OCI-LY3 (cell line): Measurements from ENCODE around the gene GDF15.
"Not testable (repeated sequence)": the region's sequence is repeated elsewhere in the genome, so short reads cannot be mapped to it uniquely, and the experiment has no call there.

ENCODE experiments used
- H2AFZ ChIP-seq: fragments of 200-600, 300-600 bp; shearing (Covaris generic); 2 replicates; pipeline ENCODE4 v1.6.0; 2014; ENCODE audit warnings: antibody characterized with exemption, low read depth, low read length
- H3K27ac ChIP-seq: fragments of 200-600, 300-600 bp; sonication (generic); 2 replicates; pipeline ENCODE4 v1.5.1; 2014; ENCODE audit warnings: mild to moderate bottlenecking, low read length, moderate library complexity, mixed read lengths
- H3K27me3 ChIP-seq: fragments of 200-600, 300-600 bp; sonication (generic); 2 replicates; pipeline ENCODE4 v1.6.1; 2014; ENCODE audit warnings: low read depth, low read length, mixed read lengths
- H3K36me3 ChIP-seq: fragments of 200-600, 300-600 bp; sonication (generic); replicated peaks from 2 replicates; pipeline ENCODE3; 2014; ENCODE audit warnings: low read depth, low read length, mixed read lengths
- H3K4me1 ChIP-seq: fragments of 300-600, 200-600 bp; sonication (generic); 2 replicates; pipeline ENCODE4 v1.6.1; 2014; ENCODE audit warnings: low read length, mixed read lengths
- H3K4me2 ChIP-seq: fragments of 200-600, 300-600 bp; sonication (generic); 2 replicates; pipeline ENCODE4 v1.6.1; 2014; ENCODE audit warnings: low read length, mixed read lengths
- H3K4me3 ChIP-seq: fragments of 300-600, 200-600 bp; sonication (generic); 2 replicates; pipeline ENCODE4 v1.5.1; 2014; ENCODE audit warnings: antibody characterized with exemption, mild to moderate bottlenecking, low read length, moderate library complexity
- H3K79me2 ChIP-seq: fragments of 300-600, 200-600 bp; shearing (Covaris generic); 2 replicates; pipeline ENCODE4 v1.6.1; 2014; ENCODE audit warnings: mild to moderate bottlenecking, low read length, mixed read lengths
- H3K9ac ChIP-seq: fragments of 300-600, 200-600 bp; shearing (Covaris generic); 2 replicates; pipeline ENCODE4 v1.6.0; 2014; ENCODE audit warnings: mild to moderate bottlenecking, low read length, moderate library complexity
- H3K9me3 ChIP-seq: fragments of 200-600, 300-600 bp; shearing (Covaris generic); 2 replicates; pipeline ENCODE4 v1.6.1; 2014; ENCODE audit warnings: low read length, mixed read lengths; ENCODE audit not compliant: insufficient read depth
- H4K20me1 ChIP-seq: fragments of 200-600, 300-600 bp; sonication (generic); 2 replicates; pipeline ENCODE4 v1.6.1; 2016; ENCODE audit warnings: low read length, mixed read lengths; ENCODE audit not compliant: insufficient read depth
- CTCF ChIP-seq: fragments of 200-600, 300-600 bp; sonication (generic); IDR thresholded peaks from 2 replicates; pipeline ENCODE4 v1.5.1; 2014; ENCODE audit warnings: antibody characterized with exemption, low read length, low read depth
- EZH2phosphoT487 ChIP-seq: fragments of 200-600 bp; shearing (Covaris generic); IDR thresholded peaks from 2 replicates; pipeline ENCODE4 v1.6.1; 2018; ENCODE audit warnings: antibody characterized with exemption, mixed run types, low read depth

The GDF15 gene

DNA sequence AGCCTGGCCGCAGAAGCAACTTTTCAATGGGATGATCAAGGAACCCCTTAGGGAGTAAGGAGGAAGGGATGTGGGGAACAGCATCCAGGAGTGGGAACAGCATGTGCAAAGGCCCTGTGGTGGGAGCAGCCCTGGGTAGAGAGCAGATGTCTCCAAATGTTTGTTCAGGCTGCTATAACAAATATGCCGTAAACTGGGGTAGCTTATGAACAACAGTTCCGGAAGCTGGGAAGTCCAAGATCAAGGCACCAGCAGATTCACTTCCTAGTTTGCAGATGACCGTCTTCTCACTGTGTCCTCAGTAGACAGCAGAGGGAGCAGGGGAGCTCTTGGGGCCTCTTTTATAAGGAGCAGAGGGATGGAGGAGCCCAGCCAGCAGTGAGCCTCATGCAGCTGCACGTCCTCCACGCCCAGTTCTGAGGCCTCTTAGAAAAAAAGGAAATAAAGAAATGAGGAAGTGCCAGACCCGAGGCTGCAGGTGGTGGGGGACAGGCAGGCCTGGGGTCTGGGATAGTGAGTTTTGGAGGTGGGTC, 15.7 kb downstream of the GDF15 start:
- no peaks in the 10 kb centered on the region for H3K79me2 ChIP-seq
- H2AFZ ChIP-seq, result no peak overlapping the region; the same call in 1 of the 2 replicates
- no peaks in the 10 kb centered on the region for H3K9me3 ChIP-seq
- H3K27me3 ChIP-seq, result no peaks in the 10 kb centered on the region; the same call in 1 of the 2 replicates
- peak; percentile 47 for TF ChIP-seq CTCF
- TF ChIP-seq EZH2phosphoT487, result no peak
- H3K4me3 ChIP-seq, result peak overlapping the region; percentile 76
- H3K4me2 ChIP-seq, result peak overlapping the region; percentile 89
- peak overlapping the region; percentile 80 for H3K27ac ChIP-seq
- H3K36me3 ChIP-seq, result no peaks in the 10 kb centered on the region
- H3K4me1 ChIP-seq, result peaks cover 55% of the 10 kb centered on the region
- no peaks in the 10 kb centered on the region for H4K20me1 ChIP-seq
- H3K9ac ChIP-seq, result peak overlapping the region; percentile 89

- H4K20me1 ChIP-seq, H3K79me2 ChIP-seq, H3K27me3 ChIP-seq, H3K9me3 ChIP-seq, H3K36me3 ChIP-seq: not testable (repeated sequence)
- Histone ChIP-seq H3K4me1 (peaks cover 51% of the 10 kb centered on the region), H3K4me2 (peak overlapping the region; percentile 89), H2AFZ (peak overlapping the region; percentile 7; the same call in 1 of the 2 replicates), H3K9ac (peak overlapping the region; percentile 89), H3K27ac (peak overlapping the region; percentile 80), H3K4me3 (peak overlapping the region; percentile 76)
These were observed 16.7 kb downstream of the GDF15 start for GRCh38 chr19:18402455-18403248.

- peaks cover 45% of the 10 kb centered on the region for H3K4me1 ChIP-seq
- H3K4me2 ChIP-seq, H3K27me3 ChIP-seq, H3K9me3 ChIP-seq, H3K79me2 ChIP-seq, H3K4me3 ChIP-seq, H2AFZ ChIP-seq, H3K9ac ChIP-seq, H3K27ac ChIP-seq, H4K20me1 ChIP-seq, H3K36me3 ChIP-seq: not testable (repeated sequence)
These were observed 19.8 kb downstream of the GDF15 start for GRCh38 chr19:18405754-18406153.

GRCh38 chr19:18406749-18407148, 20.8 kb downstream of the GDF15 start:
- peaks cover 37% of the 10 kb centered on the region for H3K4me1 ChIP-seq

More at GRCh38 chr19:18406749-18407148, 20.8 kb downstream of the GDF15 start:
- H3K9me3 ChIP-seq, result no peaks in the 10 kb centered on the region
- H4K20me1 ChIP-seq, result no peaks in the 10 kb centered on the region
- TF ChIP-seq EZH2phosphoT487 (no peak), CTCF (no peak)
- no peak overlapping the region for H3K4me2 ChIP-seq
- no peak overlapping the region for H3K4me3 ChIP-seq
- H3K9ac ChIP-seq, result no peak overlapping the region
- H3K27ac ChIP-seq, result no peak overlapping the region
- no peak overlapping the region for H2AFZ ChIP-seq
- no peaks in the 10 kb centered on the region for H3K79me2 ChIP-seq
- peaks cover 10% of the 10 kb centered on the region for H3K27me3 ChIP-seq
- no peaks in the 10 kb centered on the region for H3K36me3 ChIP-seq
